CD14-positive monocyte (primary cell): ENCODE measurements around the gene SRD5A3. TPM values are rescaled to one million over a fixed set of nuclear protein-coding genes. Genes with fewer than 3 reads are reported as not detected.

Experiments
- DNase-seq, 3 donors: peaks; one replicate each; pipeline ENCODE4 v3.0.0-alpha.2; 2011 to 2022
- H2AFZ ChIP-seq: 2 replicates; pipeline ENCODE4 v1.6.0; 2012; ENCODE audit warnings: mild to moderate bottlenecking, low read depth, low read length, inconsistent platforms; ENCODE audit not compliant: insufficient read depth, poor library complexity, severe bottlenecking
- H3K27ac ChIP-seq, 2 donors: 1 replicate in 1 of 2; 2 replicates in 1 of 2; pipeline ENCODE4 v1.5.1; 2012 to 2013; ENCODE audit warnings: low read length in 2 of 2, control low read depth in 1 of 2, inconsistent platforms in 1 of 2, low read depth in 1 of 2, mild to moderate bottlenecking in 1 of 2
- H3K27me3 ChIP-seq, 2 donors: one replicate each; pipeline versions ENCODE4 v1.6.0 to v1.6.1; 2011 to 2013; ENCODE audit warnings: low read length in 2 of 2; ENCODE audit not compliant: control insufficient read depth in 2 of 2, insufficient read depth in 2 of 2
- H3K36me3 ChIP-seq, 2 donors: replicated peaks in 1 of 2; 1 replicate in 1 of 2; 2 replicates in 1 of 2; pipeline versions ENCODE4 v1.5.1 to v1.6.1; 2012 to 2013; ENCODE audit warnings: low read length in 2 of 2, control low read depth in 1 of 2, inconsistent platforms in 1 of 2, mild to moderate bottlenecking in 1 of 2; ENCODE audit not compliant: insufficient read depth in 2 of 2, control insufficient read depth in 1 of 2
- H3K4me1 ChIP-seq, 2 donors: 1 replicate in 1 of 2; 2 replicates in 1 of 2; pipeline versions ENCODE4 v1.5.1 to v1.6.1; 2012 to 2013; ENCODE audit warnings: low read length in 2 of 2, control low read depth in 1 of 2, inconsistent platforms in 1 of 2, mild to moderate bottlenecking in 1 of 2, moderate library complexity in 1 of 2; ENCODE audit not compliant: insufficient read depth in 2 of 2, control insufficient read depth in 1 of 2
- H3K4me2 ChIP-seq: replicated peaks from 2 replicates; pipeline ENCODE3; 2012; ENCODE audit warnings: low read length, moderate library complexity, mild to moderate bottlenecking; ENCODE audit not compliant: poor library complexity, severe bottlenecking; ENCODE audit errors: extremely low read depth
- H3K4me3 ChIP-seq, 3 experiments: fragments of 200-600 bp in 1 of 3; sonication (generic) in 1 of 3; replicated peaks in 1 of 3; 1 replicate in 2 of 3; 2 replicates in 1 of 3; pipeline ENCODE4 v1.5.1; 2011 to 2013; ENCODE audit warnings: low read length in 3 of 3, mild to moderate bottlenecking in 3 of 3, control low read depth in 2 of 3, low read depth in 2 of 3, inconsistent platforms in 1 of 3, moderate library complexity in 1 of 3
- H3K79me2 ChIP-seq: 2 replicates; pipeline ENCODE4 v1.6.0; 2012; ENCODE audit warnings: mild to moderate bottlenecking, control low read depth, inconsistent platforms, low read length, moderate library complexity; ENCODE audit not compliant: insufficient read depth
- H3K9ac ChIP-seq: 2 replicates; pipeline ENCODE4 v1.6.0; 2017; ENCODE audit warnings: low read length, mild to moderate bottlenecking; ENCODE audit not compliant: insufficient read depth, poor library complexity, severe bottlenecking
- H3K9me3 ChIP-seq, 2 donors: replicated peaks in 1 of 2; 1 replicate in 1 of 2; 2 replicates in 1 of 2; pipeline versions ENCODE4 v1.5.1 to v1.6.1; 2012 to 2013; ENCODE audit warnings: low read length in 2 of 2, control low read depth in 1 of 2; ENCODE audit not compliant: control insufficient read depth in 1 of 2, insufficient read depth in 1 of 2
- H4K20me1 ChIP-seq: 2 replicates; pipeline ENCODE4 v1.6.0; 2012; ENCODE audit warnings: mild to moderate bottlenecking, low read length, control low read depth, moderate library complexity; ENCODE audit not compliant: insufficient read depth
- H3K27ac Mint-ChIP-seq, 7 donors: one replicate each; pipeline ENCODE4 v1.8.0; 2020; ENCODE audit warnings: mild to moderate bottlenecking in 7 of 7, mixed read lengths in 7 of 7, moderate library complexity in 6 of 7, inconsistent platforms in 2 of 7
- H3K27me3 Mint-ChIP-seq, 3 donors: one replicate each; pipeline ENCODE4 v1.8.0; 2021 to 2022; ENCODE audit warnings: low read depth in 3 of 3, mild to moderate bottlenecking in 3 of 3, mixed read lengths in 3 of 3, moderate library complexity in 3 of 3, inconsistent platforms in 1 of 3
- H3K36me3 Mint-ChIP-seq, 2 donors: one replicate each; pipeline ENCODE4 v1.8.0; 2020; ENCODE audit warnings: mixed read lengths in 2 of 2, inconsistent platforms in 1 of 2, mild to moderate bottlenecking in 1 of 2
- H3K4me1 Mint-ChIP-seq: one replicate; pipeline ENCODE4 v1.8.0; 2020; ENCODE audit warnings: mild to moderate bottlenecking, mixed read lengths
- H3K4me3 Mint-ChIP-seq, 2 donors: one replicate each; pipeline ENCODE4 v1.8.0; 2020; ENCODE audit warnings: mild to moderate bottlenecking in 2 of 2, mixed read lengths in 2 of 2, moderate library complexity in 1 of 2
- H3K9me3 Mint-ChIP-seq, 7 donors: one replicate each; pipeline ENCODE4 v1.8.0; 2020 to 2022; ENCODE audit warnings: mixed read lengths in 7 of 7, mild to moderate bottlenecking in 6 of 7, moderate library complexity in 6 of 7, inconsistent platforms in 2 of 7
- WGBS: methylation state at CpG from one replicate; pipeline ENCODE4 v1.1.5; 2013; ENCODE audit warnings: missing lambda C conversion rate; ENCODE audit not compliant: insufficient coverage; 5-methylcytosine and 5-hydroxymethylcytosine counted together
- intact Hi-C, 2 donors: fragments of 100-400 bp; cut with micrococcal nuclease; formaldehyde crosslinking; loops; one replicate each; pipeline versions ENCODE4 v1.15.0 to v1.15.1; 2023
- polyA plus RNA-seq, 3 donors: library from polyadenylated mRNA; depleted of rRNA in 1 of 3; unstranded in 2 of 3; stranded (reverse) in 1 of 3; fragments of 300-500 nt in 2 of 3; fragments of >200 nt in 1 of 3; fragmentation: Illumina TruSeq in 2 of 3; gene quantifications; 1 replicate in 2 of 3; 2 replicates in 1 of 3; pipeline ENCODE4 v1.2.3, GENCODE V29; 2012 to 2021
- TF ChIP-seq, protein P1 (sequence below): fragments of 200-600 bp; IDR thresholded peaks from one replicate; pipeline ENCODE4 v1.8.0; 2022; ENCODE audit warnings: antibody characterized with exemption, mild to moderate bottlenecking

Gene SRD5A3
- polyA plus RNA-seq, 3 donors = 5.9 to 26.2 (median 16.2) TPM

GRCh38 chr4:55336138-55337034 lies 9.7 kb upstream of the SRD5A3 start:
- H3K9ac ChIP-seq = no peak overlapping the region
- H3K4me1 ChIP-seq = peaks cover 2 to 13% of the 10 kb centered on the region in 2 donors
- no peak overlapping the region for H2AFZ ChIP-seq
- no peaks in the 10 kb centered on the region for H3K36me3 ChIP-seq
- H3K27ac ChIP-seq = no peak overlapping the region
- DNase-seq = no peak
- H3K4me2 ChIP-seq = no peak overlapping the region
- no peaks in the 10 kb centered on the region for H4K20me1 ChIP-seq
- Mint-ChIP-seq H3K9me3 (peaks cover 0 to 11% (median 5%) of the 10 kb centered on the region in 7 donors), H3K4me3 (no peak overlapping the region), H3K27me3 (peaks cover 0 to 5% (median 0%) of the 10 kb centered on the region in 3 donors), H3K4me1 (peaks cover 6% of the 10 kb centered on the region), H3K27ac (peak overlapping the region in 2 of 7 donors; percentile 8 to 34), H3K36me3 (no peaks in the 10 kb centered on the region)
- 84% methylated on average over 11 of the region's 22 CpGs for WGBS
- TF ChIP-seq, protein P1, sequence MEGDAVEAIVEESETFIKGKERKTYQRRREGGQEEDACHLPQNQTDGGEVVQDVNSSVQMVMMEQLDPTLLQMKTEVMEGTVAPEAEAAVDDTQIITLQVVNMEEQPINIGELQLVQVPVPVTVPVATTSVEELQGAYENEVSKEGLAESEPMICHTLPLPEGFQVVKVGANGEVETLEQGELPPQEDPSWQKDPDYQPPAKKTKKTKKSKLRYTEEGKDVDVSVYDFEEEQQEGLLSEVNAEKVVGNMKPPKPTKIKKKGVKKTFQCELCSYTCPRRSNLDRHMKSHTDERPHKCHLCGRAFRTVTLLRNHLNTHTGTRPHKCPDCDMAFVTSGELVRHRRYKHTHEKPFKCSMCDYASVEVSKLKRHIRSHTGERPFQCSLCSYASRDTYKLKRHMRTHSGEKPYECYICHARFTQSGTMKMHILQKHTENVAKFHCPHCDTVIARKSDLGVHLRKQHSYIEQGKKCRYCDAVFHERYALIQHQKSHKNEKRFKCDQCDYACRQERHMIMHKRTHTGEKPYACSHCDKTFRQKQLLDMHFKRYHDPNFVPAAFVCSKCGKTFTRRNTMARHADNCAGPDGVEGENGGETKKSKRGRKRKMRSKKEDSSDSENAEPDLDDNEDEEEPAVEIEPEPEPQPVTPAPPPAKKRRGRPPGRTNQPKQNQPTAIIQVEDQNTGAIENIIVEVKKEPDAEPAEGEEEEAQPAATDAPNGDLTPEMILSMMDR = no peak
- no peaks in the 10 kb centered on the region for H3K79me2 ChIP-seq
- no peaks in the 10 kb centered on the region for H3K9me3 ChIP-seq
- intact Hi-C loops = no loop called here
- H3K27me3 ChIP-seq = no peaks in the 10 kb centered on the region
- no peak overlapping the region for H3K4me3 ChIP-seq

DNA sequence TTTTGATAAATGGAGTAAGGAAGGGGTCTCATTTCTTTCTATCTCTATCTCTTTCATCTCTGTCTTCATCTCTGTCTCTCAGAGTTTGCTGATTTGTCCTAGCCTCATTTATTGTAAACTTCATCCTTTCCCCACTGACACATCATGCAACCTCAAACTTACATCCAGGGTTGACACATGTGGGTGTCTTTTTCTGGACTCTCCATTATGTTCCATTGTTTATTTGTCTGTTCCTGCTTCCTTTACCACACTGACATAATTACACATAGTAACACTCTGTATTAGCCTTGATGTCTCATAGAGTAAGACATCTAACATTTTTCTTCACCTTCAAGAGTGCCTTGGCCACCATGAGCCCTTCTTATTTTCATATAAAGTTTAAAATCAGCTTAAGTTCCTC lies 8.1 kb upstream of the SRD5A3 start:
- no peaks in the 10 kb centered on the region for H3K27me3 ChIP-seq
- Mint-ChIP-seq H3K27me3 (peaks cover 0 to 5% (median 0%) of the 10 kb centered on the region in 3 donors), H3K36me3 (no peaks in the 10 kb centered on the region), H3K4me3 (no peak overlapping the region), H3K27ac (peak overlapping the region in 1 of 7 donors; percentile 46), H3K4me1 (peaks cover 6% of the 10 kb centered on the region), H3K9me3 (peaks cover 0 to 12% (median 2%) of the 10 kb centered on the region in 7 donors)
- H2AFZ ChIP-seq = no peak overlapping the region
- no peak overlapping the region for H3K9ac ChIP-seq
- DNase-seq = no peak
- intact Hi-C loops = no loop called here
- H4K20me1 ChIP-seq = no peaks in the 10 kb centered on the region
- H3K36me3 ChIP-seq = no peaks in the 10 kb centered on the region
- H3K79me2 ChIP-seq = no peaks in the 10 kb centered on the region
- TF ChIP-seq, protein P1 = no peak
- no peak overlapping the region for H3K27ac ChIP-seq
- H3K4me2 ChIP-seq = no peak overlapping the region
- H3K9me3 ChIP-seq = no peaks in the 10 kb centered on the region
- no peak overlapping the region for H3K4me3 ChIP-seq
- H3K4me1 ChIP-seq = peaks cover 2 to 13% of the 10 kb centered on the region in 2 donors
